OCI-LY7 (cell line): ENCODE results near the gene LAMTOR2.

ENCODE experiments used
- CTCF ChIP-seq: fragments of 200-600 bp; sonication (generic); conservative IDR thresholded peaks from 2 replicates; pipeline ENCODE4 v1.5.1; 2014; ENCODE audit warnings: mild to moderate bottlenecking, antibody characterized with exemption, low read length, moderate library complexity, mixed read lengths
- EZH2phosphoT487 ChIP-seq: fragments of 200-600 bp; sonication (generic); IDR thresholded peaks from 2 replicates; pipeline ENCODE4 v1.6.1; 2018; ENCODE audit warnings: low read depth, borderline replicate concordance, mild to moderate bottlenecking, mixed run types, antibody characterized with exemption, low read length, moderate library complexity, mixed read lengths

- TF ChIP-seq CTCF = no peak
- no peak for TF ChIP-seq EZH2phosphoT487
Measured at GRCh38 chr1:156009404-156009803, 45.2 kb upstream of the LAMTOR2 start.
